ENCODE data around the gene CD53.

GRCh38 chr1:110914676-110915075, 41.7 kb downstream of the CD53 start:
- TF ChIP-seq POLR2A (IDR thresholded peaks at IDR 0.05), result no peak
- TF ChIP-seq, protein P1, sequence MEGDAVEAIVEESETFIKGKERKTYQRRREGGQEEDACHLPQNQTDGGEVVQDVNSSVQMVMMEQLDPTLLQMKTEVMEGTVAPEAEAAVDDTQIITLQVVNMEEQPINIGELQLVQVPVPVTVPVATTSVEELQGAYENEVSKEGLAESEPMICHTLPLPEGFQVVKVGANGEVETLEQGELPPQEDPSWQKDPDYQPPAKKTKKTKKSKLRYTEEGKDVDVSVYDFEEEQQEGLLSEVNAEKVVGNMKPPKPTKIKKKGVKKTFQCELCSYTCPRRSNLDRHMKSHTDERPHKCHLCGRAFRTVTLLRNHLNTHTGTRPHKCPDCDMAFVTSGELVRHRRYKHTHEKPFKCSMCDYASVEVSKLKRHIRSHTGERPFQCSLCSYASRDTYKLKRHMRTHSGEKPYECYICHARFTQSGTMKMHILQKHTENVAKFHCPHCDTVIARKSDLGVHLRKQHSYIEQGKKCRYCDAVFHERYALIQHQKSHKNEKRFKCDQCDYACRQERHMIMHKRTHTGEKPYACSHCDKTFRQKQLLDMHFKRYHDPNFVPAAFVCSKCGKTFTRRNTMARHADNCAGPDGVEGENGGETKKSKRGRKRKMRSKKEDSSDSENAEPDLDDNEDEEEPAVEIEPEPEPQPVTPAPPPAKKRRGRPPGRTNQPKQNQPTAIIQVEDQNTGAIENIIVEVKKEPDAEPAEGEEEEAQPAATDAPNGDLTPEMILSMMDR (IDR thresholded peaks at IDR 0.05), result no peak

All from body of pancreas (tissue), 4 donors.